GM21367 (cell line): ENCODE data around the gene VPS13A.

ENCODE experiments used
- ATAC-seq: cut with Tn5 transposase; IDR thresholded peaks from one replicate; pipeline ENCODE4 v1.9.1; 2021; ENCODE audit not compliant: unreplicated experiment

VPS13A gene

GRCh38 chr9:77177143-77177893 is at the start of gene VPS13A:
VPS13A (plus strand) TSS chr9:77177534; CDS start chr9:77177705, 171 bp downstream.
- ATAC-seq: peak; percentile 78

- no peak for ATAC-seq
These were observed 49.1 kb upstream of the VPS13A start for GRCh38 chr9:77128125-77128789.

- ATAC-seq: no peak
These were observed 45.9 kb upstream of the VPS13A start for GRCh38 chr9:77131399-77131798.

- no peak for ATAC-seq
These were observed 44.3 kb upstream of the VPS13A start for GRCh38 chr9:77133011-77133410.

GRCh38 chr9:77142366-77142765 is 35.0 kb upstream of the VPS13A start:
- ATAC-seq: no peak

GRCh38 chr9:77149879-77150278 is 27.5 kb upstream of the VPS13A start:
- ATAC-seq: no peak

GRCh38 chr9:77152289-77152688 is 25.0 kb upstream of the VPS13A start:
- ATAC-seq: no peak

- no peak for ATAC-seq
These were observed 20.5 kb upstream of the VPS13A start for GRCh38 chr9:77156646-77157371.

GRCh38 chr9:77158772-77159513 is 18.4 kb upstream of the VPS13A start:
- no peak for ATAC-seq

- no peak for ATAC-seq
These were observed 16.1 kb upstream of the VPS13A start for GRCh38 chr9:77161191-77161590.

GRCh38 chr9:77161966-77162365 is 15.4 kb upstream of the VPS13A start:
- no peak for ATAC-seq

- ATAC-seq: no peak
These were observed 15.0 kb upstream of the VPS13A start for GRCh38 chr9:77162366-77162765.

- no peak for ATAC-seq
These were observed 13.4 kb upstream of the VPS13A start for GRCh38 chr9:77163884-77164283.

- no peak for ATAC-seq
These were observed 11.1 kb upstream of the VPS13A start for GRCh38 chr9:77166193-77166592.

GRCh38 chr9:77170991-77171699 is 6.2 kb upstream of the VPS13A start:
- no peak for ATAC-seq

- no peak for ATAC-seq
These were observed 2.2 kb upstream of the VPS13A start for GRCh38 chr9:77175151-77175550.

- no peak for ATAC-seq
These were observed 1.2 kb upstream of the VPS13A start for GRCh38 chr9:77176106-77176505.

- no peak for ATAC-seq
These were observed 620 bp upstream of the VPS13A start for GRCh38 chr9:77176686-77177142.

GRCh38 chr9:77177894-77178794 is 810 bp downstream of the VPS13A start:
- no peak for ATAC-seq
